ENCODE results near the gene PALM. TPM values are rescaled to one million over a fixed set of nuclear protein-coding genes. Genes with fewer than 3 reads are reported as not detected.

PALM gene
- polyA plus RNA-seq, 1 donor from 2014 or later = 74.8 TPM

DNA sequence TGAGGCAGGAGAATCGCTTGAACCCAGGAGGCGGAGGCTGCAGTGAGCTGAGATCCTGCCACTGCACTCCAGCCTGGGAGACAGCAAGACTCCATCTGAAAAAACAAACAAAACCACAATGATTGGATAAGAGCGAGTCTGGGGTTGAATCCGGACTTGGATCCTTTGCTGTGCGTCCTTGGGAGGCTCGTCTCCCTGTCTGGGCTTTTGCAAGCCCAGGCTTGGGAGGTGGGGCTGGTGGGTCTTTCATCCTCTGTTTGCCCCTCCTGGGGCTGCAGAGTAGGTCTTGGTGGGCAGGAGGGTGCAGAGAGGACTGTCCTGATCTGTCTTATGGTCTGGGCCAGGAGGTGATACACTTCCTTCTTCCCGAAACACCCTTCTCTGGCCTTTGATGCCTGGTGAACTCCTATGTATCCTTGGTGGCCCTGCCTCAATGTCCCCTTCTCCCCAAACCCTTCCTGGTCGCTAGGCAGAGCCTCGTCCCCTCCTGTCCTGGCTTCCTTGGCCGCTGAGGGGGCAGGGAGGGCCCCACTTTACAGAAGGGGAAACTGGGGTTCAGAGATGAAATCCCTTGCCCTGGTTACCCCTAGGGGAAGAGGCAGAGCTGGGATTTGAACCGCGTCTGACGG, 16.8 kb downstream of the PALM start:
- Histone ChIP-seq H3K36me3 (ENCODE audit: insufficient read depth, low read length) (no peaks in the 10 kb centered on the region), H3K27ac (ENCODE audit: low read length) (no peak overlapping the region), H3K79me2 (replicated peaks; ENCODE audit: insufficient read depth, low read length) (peaks cover 25% of the 10 kb centered on the region), H3K9me2 (ENCODE audit: insufficient read depth, low read length) (no peaks in the 10 kb centered on the region), H2AFZ (ENCODE audit: low read depth, low read length) (no peak overlapping the region), H3F3A (ENCODE audit: insufficient read depth, low read length, poor library complexity, severe bottlenecking) (no peaks in the 10 kb centered on the region), H3K9ac (ENCODE audit: low read length) (no peak overlapping the region), H3K27me3 (ENCODE audit: insufficient read depth, low read depth, low read length) (no peaks in the 10 kb centered on the region), H3K9me3 (ENCODE audit: low read length) (no peaks in the 10 kb centered on the region), H4K20me1 (ENCODE audit: insufficient read depth) (no peaks in the 10 kb centered on the region), H3K4me2 (ENCODE audit: low read length) (no peak overlapping the region), H3K4me3 (ENCODE audit: low read length) (no peak overlapping the region)
- TF ChIP-seq SMC3 (conservative IDR thresholded peaks at IDR 0.05; ENCODE audit: poor library complexity) = no peak
- no peak for TF ChIP-seq RAD21 (conservative IDR thresholded peaks at IDR 0.05)
- no peak for TF ChIP-seq EP300 (conservative IDR thresholded peaks at IDR 0.05; ENCODE audit: poor library complexity, severe bottlenecking)
- TF ChIP-seq POLR2AphosphoS5 (IDR thresholded peaks at IDR 0.05) = no peak
- no peak for TF ChIP-seq EZH2 (IDR thresholded peaks at IDR 0.05; ENCODE audit: borderline replicate concordance, insufficient read depth, low read length, poor library complexity, severe bottlenecking)
- TF ChIP-seq, protein P1, sequence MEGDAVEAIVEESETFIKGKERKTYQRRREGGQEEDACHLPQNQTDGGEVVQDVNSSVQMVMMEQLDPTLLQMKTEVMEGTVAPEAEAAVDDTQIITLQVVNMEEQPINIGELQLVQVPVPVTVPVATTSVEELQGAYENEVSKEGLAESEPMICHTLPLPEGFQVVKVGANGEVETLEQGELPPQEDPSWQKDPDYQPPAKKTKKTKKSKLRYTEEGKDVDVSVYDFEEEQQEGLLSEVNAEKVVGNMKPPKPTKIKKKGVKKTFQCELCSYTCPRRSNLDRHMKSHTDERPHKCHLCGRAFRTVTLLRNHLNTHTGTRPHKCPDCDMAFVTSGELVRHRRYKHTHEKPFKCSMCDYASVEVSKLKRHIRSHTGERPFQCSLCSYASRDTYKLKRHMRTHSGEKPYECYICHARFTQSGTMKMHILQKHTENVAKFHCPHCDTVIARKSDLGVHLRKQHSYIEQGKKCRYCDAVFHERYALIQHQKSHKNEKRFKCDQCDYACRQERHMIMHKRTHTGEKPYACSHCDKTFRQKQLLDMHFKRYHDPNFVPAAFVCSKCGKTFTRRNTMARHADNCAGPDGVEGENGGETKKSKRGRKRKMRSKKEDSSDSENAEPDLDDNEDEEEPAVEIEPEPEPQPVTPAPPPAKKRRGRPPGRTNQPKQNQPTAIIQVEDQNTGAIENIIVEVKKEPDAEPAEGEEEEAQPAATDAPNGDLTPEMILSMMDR (IDR thresholded peaks at IDR 0.05; ENCODE audit: poor library complexity, severe bottlenecking) = no peak
- no peak for TF ChIP-seq REST (IDR thresholded peaks at IDR 0.05; ENCODE audit: borderline replicate concordance)
- no peak for TF ChIP-seq MXI1 (conservative IDR thresholded peaks at IDR 0.05; ENCODE audit: poor library complexity, severe bottlenecking)
- TF ChIP-seq TAF1 (IDR thresholded peaks at IDR 0.05; ENCODE audit: low read depth) = no peak

- H3K4me2 ChIP-seq (ENCODE audit: low read length) = no peak overlapping the region
- H3F3A ChIP-seq (ENCODE audit: insufficient read depth, low read length, poor library complexity, severe bottlenecking) = no peaks in the 10 kb centered on the region
- H3K27ac ChIP-seq (ENCODE audit: low read length) = no peak overlapping the region
- H3K9me2 ChIP-seq (ENCODE audit: insufficient read depth, low read length) = no peaks in the 10 kb centered on the region
- H3K79me2 ChIP-seq (replicated peaks; ENCODE audit: insufficient read depth, low read length) = peaks cover 16% of the 10 kb centered on the region
- H3K27me3 ChIP-seq (ENCODE audit: insufficient read depth, low read depth, low read length) = no peaks in the 10 kb centered on the region
- H4K20me1 ChIP-seq (ENCODE audit: insufficient read depth) = no peaks in the 10 kb centered on the region
- H3K36me3 ChIP-seq (ENCODE audit: insufficient read depth, low read length) = no peaks in the 10 kb centered on the region
- H3K4me3 ChIP-seq (ENCODE audit: low read length) = no peak overlapping the region
- no peaks in the 10 kb centered on the region for H3K9me3 ChIP-seq (ENCODE audit: low read length)
- H2AFZ ChIP-seq (ENCODE audit: low read depth, low read length) = no peak overlapping the region
- TF ChIP-seq SMC3 (conservative IDR thresholded peaks at IDR 0.05; ENCODE audit: poor library complexity) = no peak
- TF ChIP-seq MXI1 (conservative IDR thresholded peaks at IDR 0.05; ENCODE audit: poor library complexity, severe bottlenecking) = no peak
- TF ChIP-seq, protein P1 (IDR thresholded peaks at IDR 0.05; ENCODE audit: poor library complexity, severe bottlenecking) = no peak
- no peak for TF ChIP-seq RAD21 (conservative IDR thresholded peaks at IDR 0.05)
- no peak for TF ChIP-seq REST (IDR thresholded peaks at IDR 0.05; ENCODE audit: borderline replicate concordance)
- no peak for TF ChIP-seq EZH2 (IDR thresholded peaks at IDR 0.05; ENCODE audit: borderline replicate concordance, insufficient read depth, low read length, poor library complexity, severe bottlenecking)
- TF ChIP-seq TAF1 (IDR thresholded peaks at IDR 0.05; ENCODE audit: low read depth) = no peak
- TF ChIP-seq POLR2AphosphoS5 (IDR thresholded peaks at IDR 0.05) = no peak
- TF ChIP-seq EP300 (conservative IDR thresholded peaks at IDR 0.05; ENCODE audit: poor library complexity, severe bottlenecking) = no peak
- no peak overlapping the region for H3K9ac ChIP-seq (ENCODE audit: low read length)
Observed at GRCh38 chr19:726993-727956, 18.5 kb downstream of the PALM start.
